Body of pancreas (tissue), 4 donors: Measurements from ENCODE around the gene VAV2.

Experiments
- POLR2A ChIP-seq, 3 donors: fragments of 450-650 bp; IDR thresholded peaks; one replicate each; pipeline ENCODE4 v1.6.1; 2016; ENCODE audit warnings: antibody characterized with exemption in 3 of 3, mild to moderate bottlenecking in 2 of 3
- TF ChIP-seq, protein P1 (sequence below), 7 experiments: fragments of 450-650 bp in 4 of 7; fragments of 200-600 bp in 3 of 7; sonication (generic) in 3 of 7; IDR thresholded peaks; one replicate each; pipeline ENCODE4 v1.5.1; 2016 to 2019; ENCODE audit warnings: antibody characterized with exemption in 7 of 7

DNA sequence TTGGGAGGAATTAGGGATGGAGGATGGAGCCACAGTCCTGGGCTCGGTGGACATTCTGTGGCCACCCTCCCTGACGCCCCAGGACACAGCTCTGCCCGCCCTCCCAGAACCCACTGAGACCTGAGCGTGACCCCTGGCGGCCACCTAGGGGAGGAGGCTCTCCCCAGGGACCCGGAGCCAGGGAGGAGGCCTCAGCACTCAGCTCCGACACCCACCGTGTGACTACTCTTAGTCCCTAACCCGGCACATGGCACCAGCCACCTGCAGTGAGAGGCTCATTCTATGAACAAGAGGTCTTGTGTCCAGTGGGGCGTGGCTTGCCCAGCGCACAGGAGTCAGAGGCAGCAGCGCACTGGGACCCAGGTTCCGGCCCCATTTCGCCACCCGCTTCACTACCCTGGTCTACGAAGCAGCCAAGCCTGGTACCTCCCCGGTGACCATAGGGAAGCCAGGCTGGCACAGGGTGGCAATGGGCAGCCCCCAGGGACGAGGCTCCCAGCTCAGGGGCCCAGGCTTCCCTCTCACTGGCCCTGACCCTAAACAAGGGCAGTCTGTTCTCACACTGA is 264.2 kb downstream of the VAV2 start:
- TF ChIP-seq POLR2A (IDR thresholded peaks at IDR 0.05) = no peak
- TF ChIP-seq, protein P1, sequence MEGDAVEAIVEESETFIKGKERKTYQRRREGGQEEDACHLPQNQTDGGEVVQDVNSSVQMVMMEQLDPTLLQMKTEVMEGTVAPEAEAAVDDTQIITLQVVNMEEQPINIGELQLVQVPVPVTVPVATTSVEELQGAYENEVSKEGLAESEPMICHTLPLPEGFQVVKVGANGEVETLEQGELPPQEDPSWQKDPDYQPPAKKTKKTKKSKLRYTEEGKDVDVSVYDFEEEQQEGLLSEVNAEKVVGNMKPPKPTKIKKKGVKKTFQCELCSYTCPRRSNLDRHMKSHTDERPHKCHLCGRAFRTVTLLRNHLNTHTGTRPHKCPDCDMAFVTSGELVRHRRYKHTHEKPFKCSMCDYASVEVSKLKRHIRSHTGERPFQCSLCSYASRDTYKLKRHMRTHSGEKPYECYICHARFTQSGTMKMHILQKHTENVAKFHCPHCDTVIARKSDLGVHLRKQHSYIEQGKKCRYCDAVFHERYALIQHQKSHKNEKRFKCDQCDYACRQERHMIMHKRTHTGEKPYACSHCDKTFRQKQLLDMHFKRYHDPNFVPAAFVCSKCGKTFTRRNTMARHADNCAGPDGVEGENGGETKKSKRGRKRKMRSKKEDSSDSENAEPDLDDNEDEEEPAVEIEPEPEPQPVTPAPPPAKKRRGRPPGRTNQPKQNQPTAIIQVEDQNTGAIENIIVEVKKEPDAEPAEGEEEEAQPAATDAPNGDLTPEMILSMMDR (IDR thresholded peaks at IDR 0.05) = no peak
